Ovary (tissue), 9 donors: Measurements from ENCODE around the gene TCP11. TPM values are rescaled to one million over a fixed set of nuclear protein-coding genes. Genes with fewer than 3 reads are reported as not detected.

Experiments used
- DNase-seq, 5 donors: peaks; one replicate each; pipeline ENCODE4 v3.0.0-alpha.2; 2019 to 2020
- H3K27ac ChIP-seq, 2 donors: fragments of 200-600 bp; one replicate each; pipeline versions ENCODE4 v1.5.1 to v1.8.0; 2019 to 2022
- H3K27me3 ChIP-seq: fragments of 200-600 bp; one replicate; pipeline ENCODE4 v1.8.0; 2022
- H3K36me3 ChIP-seq: fragments of 200-600 bp; sonication (generic); one replicate; pipeline ENCODE4 v1.5.1; 2019
- H3K4me1 ChIP-seq: one replicate; pipeline ENCODE4 v1.8.1; 2013; ENCODE audit warnings: mild to moderate bottlenecking, moderate library complexity; ENCODE audit not compliant: insufficient read depth
- H3K4me3 ChIP-seq: fragments of 200-600 bp; sonication (generic); one replicate; pipeline ENCODE4 v1.5.1; 2017
- H3K9me3 ChIP-seq, 2 donors: fragments of 200-600 bp in 1 of 2; sonication (generic) in 1 of 2; one replicate each; pipeline versions ENCODE4 v1.5.1 to v1.8.1; 2013 to 2019; ENCODE audit warnings: mild to moderate bottlenecking in 1 of 2, moderate library complexity in 1 of 2
- EP300 ChIP-seq: sonication (generic); formaldehyde crosslinking; IDR thresholded peaks from one replicate; pipeline ENCODE4 v1.6.1; 2017; ENCODE audit warnings: antibody characterized with exemption
- POLR2A ChIP-seq: fragments of 450-650 bp; IDR thresholded peaks from one replicate; pipeline ENCODE4 v1.6.1; 2017; ENCODE audit warnings: antibody characterized with exemption, mild to moderate bottlenecking, moderate library complexity
- WGBS, 3 donors: extraction: QIAGEN DNeasy Blood & Tissue Kit in 1 of 3; methylation state at CpG; one replicate each; pipeline versions ENCODE4 v1.1.5 to v1.1.7; 2013 to 2017; 5-methylcytosine and 5-hydroxymethylcytosine counted together
- intact Hi-C, 4 donors: fragments of 100-400 bp; cut with DNase I; formaldehyde crosslinking; loops; one replicate each; pipeline versions ENCODE4 v1.11.0 to v1.15.1; 2022 to 2023
- polyA plus RNA-seq, 2 donors: library from polyadenylated mRNA; stranded (reverse); fragments of 200-250 nt in 1 of 2; fragments of 350-450 nt in 1 of 2; fragmentation: Illumina TruSeq in 1 of 2; extraction: RNeasy Lipid Tissue Mini Kit (QIAGEN cat#74804) in 1 of 2; gene quantifications; one replicate each; pipeline ENCODE4 v1.2.3, GENCODE V29; 2013 to 2014
- small RNA-seq: library from RNA; depleted of rRNA; stranded (forward); fragments of <200 nt; gene quantifications from one replicate; pipeline ENCODE3, GENCODE V24; 2016
- total RNA-seq, 7 donors: library from RNA; depleted of rRNA in 2 of 7; stranded (reverse); fragments of >200 nt in 2 of 7; fragmentation: NEBNext Ultra II Directional in 3 of 7; extraction: Animal tissue kit (Norgen Biotek cat#: 25700) in 3 of 7; gene quantifications; one replicate each; pipeline versions ENCODE4 v1.1.0 to v1.2.4, GENCODE V29; 2016 to 2023
- TF ChIP-seq, protein P1 (sequence below), 3 donors: fragments of 450-650 bp in 2 of 3; fragments of 200-600 bp in 1 of 3; IDR thresholded peaks; one replicate each; pipeline versions ENCODE4 v1.5.1 to v1.8.0; 2016 to 2022; ENCODE audit warnings: antibody characterized with exemption in 3 of 3, mild to moderate bottlenecking in 1 of 3
- donor health status: DM: no; HTN: no; CAD: no; lungs with moderate emphysema.
- donor health status: DM: no; HTN: no; CAD: no.
- donor health status: Bipolar disorder and iron deficiency.
- donor health status: DM: yes; HTN: yes; CAD: no.
- donor health status: DM: no; HTN: no; CAD: no.
- donor health status: DM: yes; HTN: yes; CAD: no.

TCP11 gene
- total and polyA plus RNA-seq, 9 donors, result 0.18 to 0.61 (median 0.48) TPM; not detected in 1

DNA sequence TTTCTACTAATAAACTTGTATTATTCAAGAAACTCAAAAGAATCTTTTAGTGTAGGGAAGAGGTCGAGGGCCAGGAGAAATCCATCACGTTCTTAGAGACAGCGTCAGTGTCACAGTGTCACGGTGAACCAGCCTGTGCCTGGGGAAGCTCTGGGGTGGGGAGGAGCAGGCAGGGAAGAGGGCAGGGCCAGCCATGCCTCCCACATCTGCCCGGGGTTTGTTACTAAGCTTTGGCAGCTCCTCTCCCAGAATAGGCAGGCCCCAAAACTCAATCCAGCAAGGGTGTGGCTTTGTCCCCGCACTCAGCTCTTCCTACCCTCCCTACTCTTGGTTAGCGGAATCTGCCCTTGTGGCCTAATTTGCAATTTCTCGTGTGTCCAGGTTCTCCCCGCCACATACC lies 72.9 kb downstream of the TCP11 start:
- no peak for DNase-seq
- TF ChIP-seq, protein P1, sequence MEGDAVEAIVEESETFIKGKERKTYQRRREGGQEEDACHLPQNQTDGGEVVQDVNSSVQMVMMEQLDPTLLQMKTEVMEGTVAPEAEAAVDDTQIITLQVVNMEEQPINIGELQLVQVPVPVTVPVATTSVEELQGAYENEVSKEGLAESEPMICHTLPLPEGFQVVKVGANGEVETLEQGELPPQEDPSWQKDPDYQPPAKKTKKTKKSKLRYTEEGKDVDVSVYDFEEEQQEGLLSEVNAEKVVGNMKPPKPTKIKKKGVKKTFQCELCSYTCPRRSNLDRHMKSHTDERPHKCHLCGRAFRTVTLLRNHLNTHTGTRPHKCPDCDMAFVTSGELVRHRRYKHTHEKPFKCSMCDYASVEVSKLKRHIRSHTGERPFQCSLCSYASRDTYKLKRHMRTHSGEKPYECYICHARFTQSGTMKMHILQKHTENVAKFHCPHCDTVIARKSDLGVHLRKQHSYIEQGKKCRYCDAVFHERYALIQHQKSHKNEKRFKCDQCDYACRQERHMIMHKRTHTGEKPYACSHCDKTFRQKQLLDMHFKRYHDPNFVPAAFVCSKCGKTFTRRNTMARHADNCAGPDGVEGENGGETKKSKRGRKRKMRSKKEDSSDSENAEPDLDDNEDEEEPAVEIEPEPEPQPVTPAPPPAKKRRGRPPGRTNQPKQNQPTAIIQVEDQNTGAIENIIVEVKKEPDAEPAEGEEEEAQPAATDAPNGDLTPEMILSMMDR (IDR thresholded peaks at IDR 0.05), result no peak
- no peak for TF ChIP-seq EP300
- TF ChIP-seq POLR2A, result no peak
- H3K36me3 ChIP-seq, result no peaks in the 10 kb centered on the region
- H3K27me3 ChIP-seq, result no peaks in the 10 kb centered on the region
- no peaks in the 10 kb centered on the region for H3K4me1 ChIP-seq
- no peak overlapping the region for H3K4me3 ChIP-seq
- 80 to 85% (median 83%) methylated on average over 9 of the region's 9 CpGs for WGBS, 3 donors
- H3K9me3 ChIP-seq, result no peaks in the 10 kb centered on the region
- intact Hi-C loops, result no loop called here
- no peak overlapping the region for H3K27ac ChIP-seq

Small RNAs within 50 kb of the gene (small RNA-seq; reads per million reads assigned to genes)
- not detected for gene AL138721.1

Other genes with a start within 250 kb of the TCP11 start
- gene SCUBE3, start 72.6 kb upstream of the TCP11 start, total RNA-seq, result under 1 TPM in 6 of 7 donors, not detected in 1; 0.11 to 0.46 (median 0.18) TPM
- gene SCUBE3, start 72.6 kb upstream of the TCP11 start, polyA plus RNA-seq, result 1 to 10 TPM in 1 of 2 donors, under 1 TPM in 1; 0.08 to 3.1 TPM
- 10 to 100 TPM; 36.0 to 55.0 (median 47.9) TPM for gene ZNF76, start 118.4 kb upstream of the TCP11 start, total RNA-seq
- 10 to 100 TPM; 17.0 to 33.8 TPM for gene ZNF76, start 118.4 kb upstream of the TCP11 start, polyA plus RNA-seq
- 1 to 10 TPM; 2.3 to 6.6 (median 3.1) TPM for gene DEF6, start 156.5 kb upstream of the TCP11 start, total RNA-seq
- gene DEF6, start 156.5 kb upstream of the TCP11 start, polyA plus RNA-seq, result 1 to 10 TPM; 1.5 to 2.7 TPM
- gene PPARD, start 201.2 kb upstream of the TCP11 start, total RNA-seq, result 10 to 100 TPM in 6 of 7 donors, 1 to 10 TPM in 1; 7.9 to 55.9 (median 25.9) TPM
- gene PPARD, start 201.2 kb upstream of the TCP11 start, polyA plus RNA-seq, result 10 to 100 TPM in 1 of 2 donors, 1 to 10 TPM in 1; 8.2 to 22.3 TPM